Liver (tissue), 3 donors: ENCODE results near the gene ZCCHC9.

ENCODE experiments used
- CTCF ChIP-seq: fragments of 150-350 bp; IDR thresholded peaks from 2 replicates; pipeline ENCODE4 v1.5.1; 2017; ENCODE audit warnings: improper control_type of control experiment, low read depth, low read length; ENCODE audit not compliant: missing input control
- MAX ChIP-seq: IDR thresholded peaks from 2 replicates; pipeline ENCODE4 v1.6.1; 2016; ENCODE audit warnings: antibody characterized with exemption
- SP1 ChIP-seq: IDR thresholded peaks from 2 replicates; pipeline ENCODE4 v1.6.1; 2018; ENCODE audit warnings: antibody characterized with exemption, mild to moderate bottlenecking
- donor health status: healthy.
- donor health status: healthy.

GRCh38 chr5:81268521-81269196, 32.7 kb upstream of the ZCCHC9 start:
- TF ChIP-seq CTCF (no peak), MAX (no peak), SP1 (no peak)
